SW 1271 (cell line): ENCODE results near the gene NELL1.

Experiments used
- DNase-seq, 2 experiments: peaks; one replicate each; lab custom pipeline; 2025; lab: John Stamatoyannopoulos, UW

The NELL1 gene

DNA sequence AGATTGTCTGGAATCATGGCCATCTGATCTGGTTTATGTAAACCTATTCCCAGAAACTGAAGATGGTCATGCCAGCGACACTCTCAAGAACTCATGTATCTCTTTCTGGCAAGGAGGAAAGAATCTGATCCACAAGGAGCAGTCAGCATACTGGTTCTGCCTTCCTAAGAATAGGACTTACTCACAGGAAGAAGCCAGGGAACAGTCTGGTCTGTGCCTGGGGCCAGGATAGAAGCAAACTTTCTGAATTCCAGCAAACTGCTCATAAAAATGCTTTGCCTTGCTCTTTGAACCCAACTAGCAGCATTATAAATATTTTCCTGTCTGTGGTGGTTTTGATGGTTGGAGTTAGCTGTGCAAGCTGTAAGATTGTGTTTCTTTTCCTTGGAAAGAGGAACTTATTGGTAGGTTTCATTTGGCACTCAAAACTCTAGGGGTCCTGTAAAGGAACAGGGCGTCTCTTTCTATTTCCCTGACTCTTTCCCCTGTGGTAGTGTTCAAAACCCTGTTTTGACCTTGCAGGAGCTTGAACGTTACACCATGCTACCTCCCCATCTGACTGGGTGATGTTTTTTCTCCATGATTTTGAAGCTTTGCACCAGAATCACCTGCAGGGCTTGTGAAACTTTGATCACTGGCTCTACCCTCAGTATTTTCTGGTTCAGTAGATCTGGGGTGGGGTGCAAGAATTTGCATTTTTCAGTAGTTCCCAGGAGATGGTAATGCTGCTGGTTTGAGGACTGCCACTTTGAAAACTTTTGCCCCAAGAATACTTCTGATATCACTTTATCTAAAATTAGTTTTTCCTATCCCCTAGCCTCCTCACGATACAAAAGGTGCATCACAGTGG lies 895.7 kb downstream of the NELL1 start:
- DNase-seq: no peak

DNA sequence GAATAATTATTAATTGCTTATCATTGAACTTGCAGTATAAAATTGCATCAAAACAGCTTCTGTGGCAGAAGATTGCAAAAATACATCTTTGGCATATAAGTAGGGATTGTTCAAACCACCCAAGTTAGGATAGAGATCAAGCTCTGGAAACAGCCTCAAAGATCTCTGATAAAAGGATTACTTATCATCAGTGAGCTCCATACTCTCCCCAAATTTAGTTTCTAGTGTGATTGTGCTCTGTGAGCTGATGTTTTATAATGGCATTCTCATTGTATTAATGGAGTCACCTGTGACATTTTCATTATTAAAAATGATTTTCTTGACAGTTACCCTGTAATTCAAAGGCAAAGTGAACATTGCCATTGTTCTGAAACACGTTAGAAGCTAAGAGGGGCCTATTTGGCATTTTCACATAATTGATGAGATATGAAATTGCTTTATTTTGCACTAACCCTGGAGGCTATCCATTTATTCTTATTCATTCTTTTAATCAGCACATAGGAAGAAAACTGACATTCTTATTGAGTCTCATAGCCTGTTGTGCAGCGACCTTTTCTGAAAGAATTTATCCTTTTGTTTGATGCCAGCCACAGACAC lies 897.2 kb downstream of the NELL1 start:
- no peak for DNase-seq

DNA sequence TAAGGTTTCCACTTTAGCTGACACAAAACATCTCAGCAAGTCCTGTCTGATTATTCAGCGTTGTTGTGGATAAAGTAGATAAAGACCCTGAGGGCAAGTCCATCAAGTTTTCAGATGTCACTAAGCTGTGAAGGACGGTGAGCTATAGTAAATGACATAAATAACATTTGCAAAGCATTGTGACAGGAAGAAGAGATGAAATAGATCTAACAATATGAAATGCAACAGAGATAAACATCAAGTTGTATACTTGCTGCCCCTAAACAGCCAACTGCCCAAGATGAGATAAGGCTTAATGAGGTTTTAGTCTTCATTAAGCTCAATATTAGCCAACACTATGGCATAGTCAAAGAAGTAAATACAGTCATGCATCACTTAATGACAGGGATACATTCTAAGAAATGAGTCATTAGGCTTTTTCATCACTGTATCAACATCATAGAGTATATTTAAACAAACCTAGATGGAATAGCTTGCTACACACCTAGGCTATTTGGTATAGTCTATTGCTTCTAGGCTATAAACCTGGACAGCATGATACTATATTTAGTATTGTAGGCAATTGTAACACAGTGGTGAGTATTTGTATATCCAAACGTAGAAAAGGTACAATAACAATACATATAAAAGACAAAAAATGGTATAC lies 898.4 kb downstream of the NELL1 start:
- no peak for DNase-seq

DNA sequence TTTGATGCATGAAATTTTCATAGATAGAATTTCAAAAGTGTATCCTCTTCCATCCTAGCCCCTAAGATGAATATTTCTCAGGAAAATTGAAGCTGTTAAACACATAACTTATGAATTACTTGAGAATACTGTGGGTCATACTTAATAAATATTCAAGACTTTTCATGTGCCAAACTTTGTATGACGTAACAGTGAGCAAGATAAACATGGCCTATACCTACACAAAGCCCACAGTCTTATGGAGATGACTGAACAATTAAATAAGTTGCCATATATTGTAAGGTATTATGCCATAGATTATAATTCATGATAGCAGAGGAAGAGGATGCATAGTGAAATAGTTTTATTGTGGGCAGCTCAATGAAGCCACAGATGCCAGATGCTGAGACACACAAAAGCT lies 902.8 kb downstream of the NELL1 start:
- no peak for DNase-seq

DNA sequence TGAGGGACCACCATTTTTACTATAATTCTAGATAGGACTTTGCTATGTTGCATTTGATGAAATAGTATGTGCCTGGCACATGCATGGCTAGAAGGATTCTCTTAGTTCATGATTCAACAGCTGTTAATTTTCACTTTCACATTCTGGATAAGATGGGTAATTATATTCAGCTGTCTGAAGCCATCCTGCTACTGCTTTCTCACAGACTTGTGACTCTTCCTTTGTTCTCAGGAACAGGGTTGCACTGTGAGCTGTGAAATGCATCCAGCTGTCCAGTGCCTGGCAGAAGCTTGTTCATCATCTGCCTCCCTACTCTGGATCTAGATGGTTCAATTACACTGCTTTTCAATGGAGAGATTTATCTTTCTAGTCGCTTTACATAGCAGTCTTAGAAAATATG lies 913.4 kb downstream of the NELL1 start:
- no peak for DNase-seq

DNA sequence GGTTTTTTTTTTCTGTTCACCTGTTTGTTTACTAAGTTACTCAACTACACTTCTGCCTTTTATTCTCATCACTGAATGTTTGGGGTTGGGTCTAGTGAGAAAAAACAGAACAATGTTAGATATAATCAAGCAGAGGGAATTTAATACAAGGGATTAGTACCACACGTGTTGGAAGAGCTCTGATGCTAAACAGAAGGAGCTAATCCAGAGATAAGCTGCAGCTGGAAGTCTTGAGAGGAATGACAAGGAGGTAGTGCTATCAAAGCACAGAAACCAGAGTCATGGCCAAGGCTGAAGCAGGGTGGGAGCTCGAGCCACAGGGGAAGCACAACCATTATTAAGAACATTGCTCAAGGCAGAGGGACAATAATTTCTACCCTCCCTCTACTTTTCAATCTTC lies 919.4 kb downstream of the NELL1 start:
- no peak for DNase-seq

DNA sequence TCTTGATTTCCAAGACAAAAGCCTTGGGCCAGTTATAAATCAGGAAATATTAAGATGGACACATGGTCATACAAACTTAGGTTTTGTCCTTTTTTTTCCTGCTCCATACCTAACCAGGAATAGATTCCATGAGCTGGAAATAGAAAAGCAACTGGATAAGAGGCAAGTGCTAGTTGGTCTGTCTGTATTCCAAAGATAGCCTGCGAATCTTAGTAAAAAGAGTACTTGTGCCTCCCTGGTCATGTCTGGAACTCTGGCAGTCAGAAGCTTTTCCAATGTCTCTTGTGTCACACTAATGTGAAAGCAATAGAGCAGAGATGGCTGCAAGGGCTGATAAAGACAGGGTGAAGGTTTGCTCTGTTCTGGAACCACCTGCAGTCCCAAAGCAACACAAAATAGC lies 933.3 kb downstream of the NELL1 start:
- no peak for DNase-seq

DNA sequence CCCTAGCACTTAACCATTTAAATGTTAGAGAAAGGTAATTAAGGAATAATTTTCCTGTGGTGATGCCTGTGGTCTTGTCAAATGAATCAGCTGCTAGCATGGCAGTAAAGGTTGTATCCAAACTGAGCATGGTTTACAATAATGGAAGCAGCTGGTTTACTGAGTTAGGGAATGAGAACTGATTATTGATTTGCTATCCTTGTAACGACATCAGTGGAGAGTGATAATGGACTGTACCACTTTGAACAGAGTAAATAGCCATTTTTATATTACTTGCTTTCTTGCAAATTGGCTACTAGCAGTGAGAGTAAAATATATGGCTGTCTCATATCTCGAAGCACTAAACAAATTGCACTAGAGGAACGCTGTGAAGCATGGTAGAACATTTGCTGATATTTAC lies 934.5 kb downstream of the NELL1 start:
- DNase-seq: no peak

DNA sequence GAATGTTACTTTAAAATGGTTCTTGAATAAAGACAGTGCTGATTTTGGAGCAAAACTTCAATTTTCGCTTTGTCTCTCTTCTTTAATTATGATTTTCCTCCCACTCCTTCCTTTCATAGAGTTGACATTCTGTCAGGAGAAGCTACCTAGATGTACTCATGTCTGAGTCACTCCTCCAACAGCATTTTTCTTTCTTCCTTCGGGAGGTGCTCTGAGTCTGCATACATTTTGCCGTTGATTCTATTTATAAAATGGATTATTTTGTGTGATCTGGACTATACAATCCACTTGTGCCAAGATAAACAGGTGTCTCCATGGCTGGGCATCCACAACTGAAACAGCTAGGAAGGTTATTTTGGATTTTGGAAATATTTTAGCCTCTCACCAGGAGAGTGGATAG lies 935.2 kb downstream of the NELL1 start:
- DNase-seq: no peak

DNA sequence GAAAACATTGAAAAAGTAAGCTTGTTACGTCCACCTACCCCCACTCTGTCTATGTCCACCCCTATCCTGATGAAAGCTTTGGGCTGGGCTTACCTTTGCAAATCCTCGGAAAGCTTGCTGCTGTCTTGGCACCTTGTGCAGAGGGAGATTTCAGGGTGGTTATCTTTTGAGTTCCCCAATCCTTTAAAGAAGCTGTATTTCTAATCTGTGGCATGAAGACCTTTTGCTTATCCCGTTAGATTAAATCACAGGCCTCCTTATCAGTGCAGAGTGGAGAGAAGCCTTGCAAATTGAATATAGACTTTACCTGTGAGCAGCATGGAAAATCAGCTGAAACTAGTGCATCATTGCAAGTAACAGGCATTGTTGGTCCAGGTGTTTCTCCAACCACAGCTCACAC lies 942.9 kb downstream of the NELL1 start:
- no peak for DNase-seq

DNA sequence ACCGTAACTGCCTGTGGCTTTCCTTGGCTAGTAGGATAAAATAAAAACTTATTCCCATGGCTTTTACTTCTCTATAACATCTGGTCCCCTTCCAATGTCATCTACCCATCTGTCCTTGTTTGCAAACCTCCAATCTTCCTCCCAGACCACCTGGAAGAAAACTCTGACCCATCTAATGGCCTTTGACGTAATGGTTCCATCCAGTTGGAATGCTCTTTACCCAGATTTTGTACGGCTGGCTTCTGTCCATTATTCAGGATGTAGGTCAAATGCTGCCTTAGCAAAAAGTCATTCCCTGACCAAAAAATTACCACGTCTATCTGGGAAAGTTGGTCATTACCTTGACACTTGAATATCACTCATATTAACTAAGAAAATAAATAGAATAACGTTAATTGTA lies 945.6 kb downstream of the NELL1 start:
- no peak for DNase-seq

DNA sequence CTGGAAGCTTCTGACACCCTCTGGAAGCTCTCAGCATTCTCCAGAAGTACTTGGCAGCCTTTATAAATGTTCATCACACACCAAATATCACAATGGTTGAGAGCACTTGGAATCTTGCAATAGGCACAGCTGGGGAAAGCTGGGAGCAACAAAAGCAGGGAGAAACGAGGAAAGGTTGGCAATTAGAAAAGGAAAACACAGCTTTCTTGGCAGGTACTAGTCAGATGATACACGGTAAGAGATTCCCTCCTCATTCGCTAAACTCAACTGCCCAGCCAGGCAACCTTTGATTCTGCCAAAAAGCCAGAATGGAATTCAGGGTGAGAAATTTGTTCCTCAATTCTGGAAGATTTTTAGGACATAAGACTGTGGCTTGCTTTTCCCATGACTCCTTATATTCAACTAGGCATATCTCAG lies 946.6 kb downstream of the NELL1 start:
- no peak for DNase-seq

DNA sequence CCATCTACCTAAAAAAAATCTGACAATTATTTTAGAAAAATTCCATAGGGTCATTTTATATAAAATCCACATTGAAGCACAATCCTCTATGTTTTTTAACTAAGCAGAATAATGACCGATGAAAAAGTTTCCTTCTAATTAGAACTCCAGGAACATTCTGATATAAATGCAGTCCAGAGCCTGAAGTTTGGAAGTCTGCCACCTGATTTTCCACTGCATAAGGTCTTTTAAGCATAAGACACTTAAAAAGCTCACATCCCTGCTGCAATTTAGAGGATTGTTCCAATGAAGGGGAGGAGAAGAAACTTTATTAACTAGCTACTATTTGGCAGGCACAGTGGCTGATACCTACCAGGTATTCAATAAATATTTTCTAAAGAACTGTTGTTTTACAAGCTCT lies 953.2 kb downstream of the NELL1 start:
- no peak for DNase-seq

DNA sequence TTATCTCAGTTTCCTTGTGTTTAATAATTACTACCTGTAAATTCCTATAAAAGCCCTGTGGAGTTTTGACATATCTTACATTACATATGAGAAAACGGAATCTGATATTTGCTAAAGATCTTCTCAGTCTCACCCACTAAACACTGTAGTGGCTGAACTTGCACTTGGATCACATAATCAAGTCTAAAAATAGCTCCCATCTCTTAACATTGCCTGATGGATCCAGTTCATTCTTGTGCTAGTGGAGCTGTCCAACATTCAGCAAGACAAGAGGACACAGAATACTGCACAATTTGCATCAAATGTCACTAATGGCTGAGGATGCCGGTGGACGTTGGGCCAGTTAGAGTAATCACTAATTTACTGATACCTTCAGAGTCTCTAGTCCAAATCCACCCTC lies 953.6 kb downstream of the NELL1 start:
- no peak for DNase-seq
